H1 (cell line): ENCODE measurements around the gene ZBTB16. TPM values are rescaled to one million over a fixed set of nuclear protein-coding genes. Genes with fewer than 3 reads are reported as not detected.

ENCODE experiments used
- CTCF ChIA-PET: fragments of 300-600 bp; sonication (Branson Sonifier 250); formaldehyde crosslinking; loops from one replicate; lab custom pipeline; 2021; ENCODE audit not compliant: partially characterized antibody; lab: Charles Lee
- POLR2A ChIA-PET: fragments of 300-600 bp; sonication (Branson Sonifier 250); formaldehyde crosslinking; loops from one replicate; lab custom pipeline; 2021; ENCODE audit warnings: inconsistent platforms; ENCODE audit not compliant: partially characterized antibody; lab: Charles Lee
- DNase-seq, 2 experiments: peaks; one replicate each; pipeline versions ENCODE4 v3.0.0 to v3.0.0-alpha.2; 2010 to 2022; ENCODE audit warnings: low spot score in 2 of 2, low read depth in 1 of 2, mixed read lengths in 1 of 2
- FAIRE-seq: peaks from 2 replicates; lab custom pipeline; 2011; peaks lifted over from hg19 to GRCh38; lab: Jason Lieb, UNC
- H2AFZ ChIP-seq: 2 replicates; pipeline ENCODE4 v1.8.1; 2012; ENCODE audit warnings: low read length, inconsistent platforms
- H2AK5ac ChIP-seq: 2 replicates; pipeline ENCODE4 v1.6.1; 2013; ENCODE audit warnings: low read depth, low read length
- H2BK120ac ChIP-seq: replicated peaks from 2 replicates; pipeline ENCODE3; 2013; ENCODE audit warnings: low read depth, low read length, inconsistent platforms
- H2BK12ac ChIP-seq: 2 replicates; pipeline ENCODE4 v1.6.1; 2013; ENCODE audit warnings: low read depth, low read length
- H2BK15ac ChIP-seq: 2 replicates; pipeline ENCODE4 v1.6.1; 2013; ENCODE audit warnings: low read length
- H2BK20ac ChIP-seq: 2 replicates; pipeline ENCODE4 v1.6.1; 2013; ENCODE audit warnings: low read length
- H2BK5ac ChIP-seq: 2 replicates; pipeline ENCODE4 v1.6.1; 2013; ENCODE audit warnings: low read depth, low read length
- H3K14ac ChIP-seq: 2 replicates; pipeline ENCODE4 v1.6.1; 2013; ENCODE audit warnings: inconsistent platforms; ENCODE audit not compliant: insufficient read length
- H3K18ac ChIP-seq: 2 replicates; pipeline ENCODE4 v1.6.1; 2013; ENCODE audit warnings: low read length; ENCODE audit errors: extremely low read depth
- H3K23ac ChIP-seq: 2 replicates; pipeline ENCODE4 v1.6.1; 2013; ENCODE audit warnings: inconsistent platforms; ENCODE audit not compliant: insufficient read length
- H3K23me2 ChIP-seq: 2 replicates; pipeline ENCODE4 v1.6.1; 2013; ENCODE audit warnings: low read depth, low read length
- H3K27ac ChIP-seq: 2 replicates; pipeline ENCODE4 v1.6.1; 2011; ENCODE audit warnings: low read depth, low read length, inconsistent platforms
- H3K27me3 ChIP-seq, 4 experiments: replicated peaks in 1 of 4; 1 replicate in 1 of 4; 2 replicates in 3 of 4; pipeline versions ENCODE4 v1.6.1 to v1.8.1; 2011 to 2013; ENCODE audit warnings: low read length in 3 of 4, mild to moderate bottlenecking in 3 of 4, inconsistent platforms in 2 of 4, mixed read lengths in 2 of 4, moderate library complexity in 1 of 4; ENCODE audit not compliant: control insufficient read depth in 3 of 4, insufficient read depth in 3 of 4; ENCODE audit errors: extremely low read depth in 1 of 4
- H3K36me3 ChIP-seq, 4 experiments: 2 replicates each; pipeline versions ENCODE4 v1.6.1 to v1.8.1; 2011 to 2013; ENCODE audit warnings: mild to moderate bottlenecking in 4 of 4, low read length in 3 of 4, moderate library complexity in 2 of 4, control low read depth in 1 of 4, inconsistent platforms in 1 of 4; ENCODE audit not compliant: insufficient read depth in 4 of 4, control insufficient read depth in 2 of 4
- H3K4ac ChIP-seq: replicated peaks from 2 replicates; pipeline ENCODE3; 2013; ENCODE audit warnings: low read length, low read depth, mixed read lengths, inconsistent platforms; ENCODE audit not compliant: insufficient read length
- H3K4me1 ChIP-seq, 4 experiments: replicated peaks in 1 of 4; 1 replicate in 1 of 4; 2 replicates in 3 of 4; pipeline versions ENCODE4 v1.6.1 to v1.8.1; 2011 to 2013; ENCODE audit warnings: low read length in 3 of 4, inconsistent platforms in 2 of 4, mixed read lengths in 1 of 4; ENCODE audit not compliant: insufficient read depth in 4 of 4, control insufficient read depth in 3 of 4
- H3K4me2 ChIP-seq, 2 experiments: 2 replicates each; pipeline versions ENCODE4 v1.6.1 to v1.8.1; 2011 to 2013; ENCODE audit warnings: low read depth in 2 of 2, low read length in 2 of 2, control low read depth in 1 of 2, inconsistent platforms in 1 of 2, mild to moderate bottlenecking in 1 of 2; ENCODE audit not compliant: insufficient read depth in 1 of 2
- H3K4me3 ChIP-seq, 4 experiments: fragments of 200-600, 300-600 bp in 1 of 4; sonication (generic), shearing (Covaris generic), sonication (Bioruptor Twin) in 1 of 4; 2 replicates each; pipeline versions ENCODE4 v1.5.1 to v1.8.1; 2011 to 2016; ENCODE audit warnings: low read length in 4 of 4, low read depth in 3 of 4, control low read depth in 2 of 4, inconsistent platforms in 2 of 4, mild to moderate bottlenecking in 2 of 4, mixed read lengths in 1 of 4, moderate library complexity in 1 of 4; ENCODE audit not compliant: insufficient read depth in 2 of 4; ENCODE audit errors: extremely low read depth in 1 of 4
- H3K56ac ChIP-seq: replicated peaks from 2 replicates; pipeline ENCODE3; 2013; ENCODE audit warnings: low read depth, mild to moderate bottlenecking, mixed read lengths, low read length, inconsistent platforms; ENCODE audit not compliant: insufficient read length
- H3K79me1 ChIP-seq: 2 replicates; pipeline ENCODE4 v1.6.1; 2013; ENCODE audit warnings: low read depth, low read length, control low read depth
- H3K79me2 ChIP-seq, 2 experiments: 2 replicates each; pipeline versions ENCODE4 v1.6.1 to v1.8.1; 2012 to 2013; ENCODE audit warnings: low read length in 2 of 2, mild to moderate bottlenecking in 2 of 2, inconsistent platforms in 1 of 2; ENCODE audit not compliant: insufficient read depth in 2 of 2, control insufficient read depth in 1 of 2
- H3K9ac ChIP-seq, 4 experiments: replicated peaks in 1 of 4; 1 replicate in 1 of 4; 2 replicates in 3 of 4; pipeline versions ENCODE4 v1.6.1 to v1.8.1; 2011 to 2013; ENCODE audit warnings: low read depth in 3 of 4, low read length in 3 of 4, control low read depth in 2 of 4, mild to moderate bottlenecking in 2 of 4, moderate library complexity in 2 of 4, inconsistent platforms in 1 of 4; ENCODE audit errors: extremely low read depth in 1 of 4
- H3K9me3 ChIP-seq, 2 experiments: 2 replicates each; pipeline versions ENCODE4 v1.6.1 to v1.8.1; 2012 to 2013; ENCODE audit warnings: mild to moderate bottlenecking in 2 of 2, moderate library complexity in 2 of 2, control low read depth in 1 of 2, inconsistent platforms in 1 of 2, low read depth in 1 of 2, low read length in 1 of 2, mixed read lengths in 1 of 2; ENCODE audit not compliant: insufficient read depth in 2 of 2
- H4K20me1 ChIP-seq, 2 experiments: replicated peaks in 1 of 2; 2 replicates each; pipeline versions ENCODE3 to v1.8.1; 2011 to 2013; ENCODE audit warnings: inconsistent platforms in 2 of 2, low read length in 2 of 2, mild to moderate bottlenecking in 1 of 2; ENCODE audit not compliant: insufficient read depth in 2 of 2, control insufficient read depth in 1 of 2
- H4K5ac ChIP-seq: 2 replicates; pipeline ENCODE4 v1.6.1; 2013; ENCODE audit warnings: low read length, low read depth, mixed read lengths, inconsistent platforms; ENCODE audit not compliant: insufficient read length
- H4K8ac ChIP-seq: 2 replicates; pipeline ENCODE4 v1.8.0; 2013; ENCODE audit warnings: mild to moderate bottlenecking, moderate library complexity, low read length, inconsistent platforms; ENCODE audit not compliant: insufficient read depth; ENCODE audit errors: extremely low read depth
- H4K91ac ChIP-seq: replicated peaks from 2 replicates; pipeline ENCODE3; 2013; ENCODE audit warnings: low read length, mixed read lengths, inconsistent platforms; ENCODE audit not compliant: insufficient read length
- BRCA1 ChIP-seq: IDR thresholded peaks from 2 replicates; pipeline ENCODE4 v1.6.1; 2012; ENCODE audit warnings: low read depth, low read length, improper control_type of control experiment
- CBX5 ChIP-seq: fragments of 300-800, 300-1000 bp; sonication (generic); IDR thresholded peaks from 2 replicates; pipeline ENCODE4 v1.7.1; 2016; ENCODE audit warnings: antibody characterized with exemption, low read length, low read depth
- EZH2 ChIP-seq: fragments of 200-600 bp; sonication (generic); IDR thresholded peaks from 2 replicates; pipeline ENCODE4 v1.7.1; 2012; ENCODE audit warnings: low read depth, mild to moderate bottlenecking, moderate library complexity, low read length, inconsistent platforms; ENCODE audit not compliant: severe bottlenecking
- HDAC6 ChIP-seq: IDR thresholded peaks from one replicate; pipeline ENCODE4 v1.7.1; 2012; ENCODE audit warnings: low read depth, mild to moderate bottlenecking, inconsistent platforms, low read length, moderate library complexity
- RAD21 ChIP-seq, 2 experiments: IDR thresholded peaks in 1 of 2; conservative IDR thresholded peaks in 1 of 2; 2 replicates each; pipeline ENCODE4 v1.6.1; 2011; ENCODE audit warnings: low read depth in 2 of 2, low read length in 2 of 2, improper control_type of control experiment in 1 of 2, inconsistent platforms in 1 of 2, mild to moderate bottlenecking in 1 of 2, moderate library complexity in 1 of 2
- RBBP5 ChIP-seq: IDR thresholded peaks from 2 replicates; pipeline ENCODE4 v1.7.1; 2012; ENCODE audit warnings: low read depth, mild to moderate bottlenecking, inconsistent platforms, low read length, moderate library complexity, borderline replicate concordance
- SIRT6 ChIP-seq: IDR thresholded peaks from one replicate; pipeline ENCODE4 v1.7.1; 2012; ENCODE audit warnings: low read length, inconsistent platforms
- SIX5 ChIP-seq: IDR thresholded peaks from 2 replicates; pipeline ENCODE4 v1.6.1; 2011; ENCODE audit warnings: mild to moderate bottlenecking, low read depth, low read length
- TBP ChIP-seq: IDR thresholded peaks from 2 replicates; pipeline ENCODE4 v1.6.1; 2011; ENCODE audit warnings: low read depth, low read length, improper control_type of control experiment
- TEAD4 ChIP-seq: IDR thresholded peaks from 2 replicates; pipeline ENCODE4 v1.6.1; 2012; ENCODE audit warnings: low read depth, low read length, inconsistent platforms, mixed read lengths
- WGBS, 2 experiments: shearing (Covaris generic) in 1 of 2; methylation state at CpG; one replicate each; pipeline versions ENCODE4 v1.1.6 to v1.1.7; 2013 to 2015; ENCODE audit warnings: low lambda C conversion rate in 2 of 2, mixed read lengths in 2 of 2, inconsistent platforms in 1 of 2, low coverage in 1 of 2, missing lambda C conversion rate in 1 of 2; ENCODE audit not compliant: insufficient replicate concordance in 2 of 2, insufficient coverage in 1 of 2, insufficient read length in 1 of 2; ENCODE audit errors: extremely low coverage in 1 of 2, missing lambda C conversion rate in 1 of 2; 5-methylcytosine and 5-hydroxymethylcytosine counted together
- polyA plus RNA-seq, 7 experiments: library from polyadenylated mRNA; depleted of rRNA in 3 of 7; stranded (reverse) in 5 of 7; unstranded in 2 of 7; fragments of >200 nt in 5 of 7; fragments of 200-250 nt in 2 of 7; gene quantifications; 1 replicate in 5 of 7; 2 replicates in 1 of 7; 4 replicates in 1 of 7; pipeline versions ENCODE4 v1.2.1 to v1.2.3, GENCODE V29; 2011 to 2013; ENCODE audit warnings: missing spikeins in 2 of 7, mixed read lengths in 2 of 7
- total RNA-seq: library from RNA; stranded (reverse); fragmentation: NEBNext Ultra II Directional; extraction: Animal tissue kit (Norgen Biotek cat#: 25700); gene quantifications from 2 replicates; pipeline ENCODE4 v1.2.1, GENCODE V29; 2021

ZBTB16 gene
- total and polyA plus RNA-seq, 2 of the 8 experiments (the other 6 are each of a cell fraction or from before 2014, with no cell fraction given) = 0.12 to 0.61 TPM

DNA sequence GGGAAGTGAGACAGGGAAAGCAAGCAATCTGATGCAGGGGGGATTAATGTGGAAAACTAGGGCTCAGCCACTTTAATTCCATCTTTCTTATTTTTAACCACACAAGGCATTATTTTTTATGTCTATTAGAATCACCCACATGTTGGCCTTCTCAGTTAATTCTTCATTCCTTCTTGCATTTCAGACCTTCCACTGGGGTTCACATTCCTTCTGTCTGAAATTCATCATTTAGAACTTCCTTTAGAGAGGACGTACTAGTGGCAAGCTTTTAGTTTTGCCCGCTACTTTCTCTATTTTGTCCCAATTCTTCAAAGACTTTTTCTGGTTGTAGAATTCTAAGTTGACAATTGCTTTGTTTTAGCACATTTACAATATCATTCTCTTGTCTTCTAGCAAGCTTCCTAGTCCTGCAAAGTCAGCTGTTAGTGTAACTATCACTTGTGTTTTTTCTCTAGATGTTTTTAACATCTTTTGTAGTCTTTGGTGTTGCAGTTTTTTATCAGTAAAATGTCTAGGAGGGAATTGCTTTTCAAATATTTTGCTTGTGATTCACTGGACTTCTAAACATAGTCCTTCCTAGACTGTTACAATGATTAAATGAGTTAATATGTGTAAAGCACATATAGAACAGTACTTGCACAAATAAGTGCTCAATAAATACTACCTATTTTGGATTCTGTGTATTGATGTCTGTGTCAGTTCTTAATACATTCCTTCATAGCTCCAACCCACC, 231.2 kb downstream of the ZBTB16 start:
- no peak overlapping the region for H3K9ac ChIP-seq
- CTCF ChIA-PET = interaction anchor here (1.3 to 3.8 kb wide), 7 partner anchors 9 to 50 kb away, joined by 3 to 30 read pairs (median 5); no protein-coding TSS in a partner anchor
- no peak for TF ChIP-seq TEAD4
- TF ChIP-seq SIX5 = no peak
- TF ChIP-seq RBBP5 = no peak
- TF ChIP-seq SIRT6 = no peak
- TF ChIP-seq RAD21 (IDR thresholded peaks at IDR 0.05 in 1 of 2, conservative IDR thresholded peaks at IDR 0.05 in 1 of 2; ENCODE audit: low read depth in 2 of 2, low read length in 2 of 2) = no peak
- TF ChIP-seq CBX5 = no peak
- no peak for TF ChIP-seq TBP
- no peak for TF ChIP-seq EZH2
- no peak for TF ChIP-seq BRCA1
- TF ChIP-seq HDAC6 = no peak

More for the DNA sequence above, 231.2 kb downstream of the ZBTB16 start:
- Histone ChIP-seq H3K56ac (no peak overlapping the region), H3K18ac (no peak overlapping the region), H3K27me3 (no peaks in the 10 kb centered on the region), H4K20me1 (no peaks in the 10 kb centered on the region), H3K4me3 (no peak overlapping the region), H4K5ac (no peak overlapping the region), H3K4ac (no peak overlapping the region), H3K27ac (no peak overlapping the region), H3K14ac (no peak overlapping the region), H2BK15ac (no peak overlapping the region), H4K8ac (no peak overlapping the region), H2AK5ac (no peak overlapping the region), H3K4me2 (no peak overlapping the region), H2BK120ac (no peak overlapping the region), H2BK20ac (no peak overlapping the region), H3K4me1 (no peaks in the 10 kb centered on the region), H4K91ac (no peak overlapping the region), H2BK12ac (no peak overlapping the region), H3K36me3 (no peaks in the 10 kb centered on the region), H3K23ac (no peak overlapping the region), H2AFZ (no peak overlapping the region), H3K9me3 (no peaks in the 10 kb centered on the region), H2BK5ac (no peak overlapping the region), H3K79me2 (no peaks in the 10 kb centered on the region), H3K79me1 (no peaks in the 10 kb centered on the region), H3K23me2 (no peaks in the 10 kb centered on the region)
- POLR2A ChIA-PET = interaction anchor here (1.3 kb wide), 1 partner anchor 10 kb away, joined by 3 read pairs; no protein-coding TSS in a partner anchor
- no peak for FAIRE-seq
- 96% methylated on average over 2 of the region's 2 CpGs; no CpG with 5 or more reads in 1 of the 2 experiments for WGBS, 2 experiments
- no peak for DNase-seq
